Muscle of leg (tissue), 16 donors: Measurements from ENCODE around the gene KAT14. TPM values are rescaled to one million over a fixed set of nuclear protein-coding genes. Genes with fewer than 3 reads are reported as not detected.
"Not testable (repeated sequence)": the region's sequence is repeated elsewhere in the genome, so short reads cannot be mapped to it uniquely, and the experiment has no call there.

Source experiments
- DNase-seq: peaks from one replicate; pipeline ENCODE4 v3.0.0; 2013
- H3K27ac ChIP-seq: one replicate; pipeline ENCODE4 v1.5.1; 2013; ENCODE audit warnings: mild to moderate bottlenecking, low read length, control low read depth
- H3K27me3 ChIP-seq: one replicate; pipeline ENCODE4 v1.6.1; 2013; ENCODE audit warnings: low read length; ENCODE audit not compliant: control insufficient read depth, insufficient read depth
- H3K36me3 ChIP-seq: one replicate; pipeline ENCODE4 v1.6.1; 2013; ENCODE audit warnings: low read length; ENCODE audit not compliant: control insufficient read depth, insufficient read depth
- H3K4me1 ChIP-seq: one replicate; pipeline ENCODE4 v1.6.1; 2013; ENCODE audit warnings: low read length; ENCODE audit not compliant: control insufficient read depth, insufficient read depth
- H3K4me3 ChIP-seq: one replicate; pipeline ENCODE4 v1.5.1; 2013; ENCODE audit warnings: low read length, control low read depth
- H3K9me3 ChIP-seq: replicated peaks from 2 replicates; pipeline ENCODE4 v1.6.1; 2013; ENCODE audit warnings: low read depth, low read length; ENCODE audit not compliant: control insufficient read depth
- WGBS: methylation state at CpG from one replicate; pipeline ENCODE4 v1.1.5; 2013; ENCODE audit warnings: missing lambda C conversion rate; ENCODE audit not compliant: insufficient coverage; 5-methylcytosine and 5-hydroxymethylcytosine counted together
- long read RNA-seq, 11 donors: transcript quantifications; one replicate each; lab custom pipeline, GENCODE V29; 2026
- polyA plus RNA-seq, 8 donors: library from polyadenylated mRNA; unstranded; fragments of 120-200 nt; gene quantifications; one replicate each; pipeline versions ENCODE4 v1.2.1 to v1.2.3, GENCODE V29; 2013; ENCODE audit warnings: inconsistent platforms in 1 of 8, low replicate concordance in 1 of 8; ENCODE audit not compliant: insufficient read length in 8 of 8, insufficient read depth in 1 of 8
- total RNA-seq: library from RNA; stranded (reverse); fragments of 120-200 nt; gene quantifications from one replicate; pipeline ENCODE4 v1.2.4, GENCODE V29; 2013

The KAT14 gene
- total RNA-seq (15.6 TPM), polyA plus RNA-seq (10 to 100 TPM; 17.3 to 20.6 (median 19.2) TPM)
- long read RNA-seq, donor 1, result 0 reads
- long read RNA-seq, donor 2, result 0 reads
- long read RNA-seq, donor 3, result 0 reads
- long read RNA-seq, donor 4, result 0 reads
- long read RNA-seq, donor 5, partial matches to known transcripts, result 0 of 4 reads
- long read RNA-seq, donor 5, other reads (novel, unspliced or antisense), result 0 of 4 reads
- long read RNA-seq, donor 6, result 0 reads
- long read RNA-seq, donor 7, result 0 reads
- long read RNA-seq, donor 8, partial matches to known transcripts, result 0 of 1 reads
- long read RNA-seq, donor 8, other reads (novel, unspliced or antisense), result 0 of 1 reads
- long read RNA-seq, donor 9, partial matches to known transcripts, result 0 of 3 reads
- long read RNA-seq, donor 9, other reads (novel, unspliced or antisense), result 0 of 3 reads
- long read RNA-seq, donor 10, partial matches to known transcripts, result 0 of 1 reads
- long read RNA-seq, donor 10, other reads (novel, unspliced or antisense), result 0 of 1 reads
- long read RNA-seq, donor 11, partial matches to known transcripts, result 0 of 1 reads
- long read RNA-seq, donor 11, other reads (novel, unspliced or antisense), result 0 of 1 reads

- Histone ChIP-seq H3K9me3 (no peaks in the 10 kb centered on the region), H3K4me3 (peak within 1 kb of the TSS; percentile 94), H3K27me3 (no peaks in the 10 kb centered on the region), H3K4me1 (peaks cover 8% of the 10 kb centered on the region), H3K27ac (peak within 1 kb of the TSS; percentile 86), H3K36me3 (peaks cover 4% of the 10 kb centered on the region)
- WGBS, result under 1% methylated on average over 79 of the region's 87 CpGs
- peak; percentile 98 for DNase-seq
Observed at GRCh38 chr20:18137412-18138265, at the start of gene KAT14, which contains the start of gene PET117. Gene KAT14 (plus strand): TSS chr20:18137863. CDS start chr20:18142661, 4,798 bp downstream. Gene PET117 (plus strand): TSS chr20:18137863. CDS start chr20:18137956, 93 bp downstream.

DNA sequence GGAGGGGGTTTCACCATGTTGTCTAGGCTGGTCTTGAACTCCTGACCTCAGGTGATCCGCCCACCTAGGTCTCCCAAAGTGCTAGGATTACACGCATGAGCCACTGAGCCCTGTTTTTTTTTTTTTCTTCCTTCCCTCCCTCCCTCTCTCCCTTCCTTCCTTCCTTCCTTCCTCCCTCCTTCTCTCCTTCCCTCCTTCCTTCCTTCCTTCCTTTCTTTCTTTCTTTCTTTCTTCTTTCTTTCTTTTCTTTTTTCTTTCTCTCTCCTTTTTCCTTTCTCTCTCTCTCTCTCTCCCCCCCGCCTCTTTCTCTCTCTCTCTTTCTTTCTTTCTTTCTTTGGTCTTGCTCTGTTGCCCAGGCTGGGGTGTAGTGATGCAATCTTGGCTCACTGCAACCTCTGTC is 49.4 kb upstream of the KAT14 start:
- not testable (repeated sequence) for DNase-seq, H3K4me3 ChIP-seq, H3K36me3 ChIP-seq, H3K27ac ChIP-seq, H3K9me3 ChIP-seq, H3K27me3 ChIP-seq, H3K4me1 ChIP-seq
- WGBS, result 82% methylated on average over 2 of the region's 3 CpGs

DNA sequence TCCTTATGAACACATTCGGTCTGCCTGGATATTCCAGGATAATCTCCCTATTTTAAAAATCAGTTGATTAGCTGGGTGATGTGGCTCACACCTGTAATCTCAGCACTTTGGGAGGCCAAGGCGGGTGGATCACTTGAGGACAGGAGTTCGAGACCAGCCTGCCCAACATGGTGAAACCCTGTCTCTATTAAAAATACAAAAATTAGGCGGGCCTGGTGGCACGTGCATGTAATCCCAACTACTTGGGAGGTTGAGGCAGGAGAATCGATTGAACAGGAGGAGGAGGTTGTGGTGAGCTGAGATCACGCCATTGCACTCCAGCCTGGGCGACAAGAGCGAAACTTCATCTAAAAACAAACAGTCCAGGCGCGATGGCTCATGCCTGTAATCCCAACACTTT is 48.8 kb upstream of the KAT14 start:
- H3K4me3 ChIP-seq, H3K9me3 ChIP-seq, H3K27me3 ChIP-seq, H3K36me3 ChIP-seq, H3K4me1 ChIP-seq, DNase-seq, H3K27ac ChIP-seq: not testable (repeated sequence)
- WGBS, result 80% methylated on average over 1 of the region's 11 CpGs

DNA sequence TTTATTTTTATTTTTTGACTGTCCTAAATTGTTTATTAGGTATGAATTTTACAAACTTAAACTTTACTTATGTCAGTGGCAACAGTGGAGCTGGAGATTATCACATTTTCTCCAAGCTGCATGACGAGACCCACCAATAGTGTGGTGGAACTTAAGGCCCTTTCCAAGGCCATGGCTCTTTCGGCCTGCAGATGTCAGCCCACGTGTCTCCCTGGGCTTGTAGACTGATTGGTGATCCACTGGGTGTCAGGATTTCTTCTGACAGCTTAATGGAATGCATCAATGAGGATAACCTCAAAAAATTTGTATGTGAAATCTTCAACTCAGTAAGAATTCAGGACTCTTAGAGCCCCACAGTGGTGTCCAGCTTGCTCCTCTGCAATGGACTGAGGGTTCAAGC is 47.6 kb upstream of the KAT14 start:
- Histone ChIP-seq H3K36me3 (no peaks in the 10 kb centered on the region), H3K4me1 (no peaks in the 10 kb centered on the region), H3K9me3 (no peaks in the 10 kb centered on the region), H3K27ac (no peak overlapping the region), H3K27me3 (no peaks in the 10 kb centered on the region), H3K4me3 (no peak overlapping the region)
- WGBS, result 38% methylated on average over 3 of the region's 3 CpGs
- no peak for DNase-seq

DNA sequence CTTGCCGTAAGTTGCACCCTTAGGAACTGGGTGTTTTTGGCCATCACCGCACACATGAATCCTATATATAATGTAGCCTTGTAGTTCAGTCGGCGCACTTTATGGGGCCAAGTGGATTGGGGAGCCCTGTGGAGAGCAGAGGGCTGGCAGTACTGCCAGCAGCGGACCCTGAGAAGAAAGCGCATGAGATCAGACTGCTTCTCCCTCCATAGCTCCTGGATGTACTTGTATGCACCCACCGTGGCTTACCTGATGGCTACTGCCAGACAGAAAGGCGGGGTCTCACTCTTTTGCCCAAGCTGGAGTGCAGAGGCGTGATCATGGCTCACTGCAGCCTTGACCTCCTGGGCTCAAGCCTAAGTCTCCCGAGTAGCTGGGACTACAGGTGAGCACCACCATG is 47.2 kb upstream of the KAT14 start:
- H3K27ac ChIP-seq, result no peak overlapping the region
- no peaks in the 10 kb centered on the region for H3K4me1 ChIP-seq
- H3K9me3 ChIP-seq, result no peaks in the 10 kb centered on the region
- DNase-seq, result no peak
- no peak overlapping the region for H3K4me3 ChIP-seq
- no peaks in the 10 kb centered on the region for H3K27me3 ChIP-seq
- WGBS, result 92% methylated on average over 4 of the region's 10 CpGs
- no peaks in the 10 kb centered on the region for H3K36me3 ChIP-seq

- Histone ChIP-seq H3K27ac (no peak overlapping the region), H3K36me3 (no peaks in the 10 kb centered on the region), H3K27me3 (no peaks in the 10 kb centered on the region), H3K4me3 (no peak overlapping the region), H3K9me3 (no peaks in the 10 kb centered on the region), H3K4me1 (no peaks in the 10 kb centered on the region)
- 83% methylated on average over 1 of the region's 7 CpGs for WGBS
- no peak for DNase-seq
Observed at GRCh38 chr20:18091623-18092022, 46.0 kb upstream of the KAT14 start.

DNA sequence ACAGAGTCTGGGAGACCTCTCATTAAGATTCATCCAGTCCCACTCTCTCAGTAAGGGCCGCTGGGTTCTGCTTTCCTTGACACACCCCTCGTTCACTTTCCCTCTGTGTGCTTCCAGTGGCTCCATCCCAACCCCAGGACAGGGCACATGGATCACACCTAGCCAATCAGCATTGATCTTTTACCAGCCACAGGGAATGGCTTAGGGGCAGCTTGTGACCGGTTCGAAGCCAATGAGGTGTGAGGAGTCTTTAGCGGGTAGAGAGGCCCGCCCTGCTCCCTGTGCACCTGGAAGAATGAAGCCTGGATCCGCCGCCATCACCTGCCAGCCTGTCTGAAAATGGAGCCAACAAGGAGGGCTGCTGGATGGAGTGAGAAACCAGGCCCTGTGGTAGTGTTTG is 44.8 kb upstream of the KAT14 start:
- H3K4me1 ChIP-seq, result no peaks in the 10 kb centered on the region
- H3K9me3 ChIP-seq, result no peaks in the 10 kb centered on the region
- H3K27me3 ChIP-seq, result no peaks in the 10 kb centered on the region
- H3K36me3 ChIP-seq, result no peaks in the 10 kb centered on the region
- no peak overlapping the region for H3K27ac ChIP-seq
- no peak overlapping the region for H3K4me3 ChIP-seq
- no peak for DNase-seq
- WGBS, result 81% methylated on average over 7 of the region's 8 CpGs

DNA sequence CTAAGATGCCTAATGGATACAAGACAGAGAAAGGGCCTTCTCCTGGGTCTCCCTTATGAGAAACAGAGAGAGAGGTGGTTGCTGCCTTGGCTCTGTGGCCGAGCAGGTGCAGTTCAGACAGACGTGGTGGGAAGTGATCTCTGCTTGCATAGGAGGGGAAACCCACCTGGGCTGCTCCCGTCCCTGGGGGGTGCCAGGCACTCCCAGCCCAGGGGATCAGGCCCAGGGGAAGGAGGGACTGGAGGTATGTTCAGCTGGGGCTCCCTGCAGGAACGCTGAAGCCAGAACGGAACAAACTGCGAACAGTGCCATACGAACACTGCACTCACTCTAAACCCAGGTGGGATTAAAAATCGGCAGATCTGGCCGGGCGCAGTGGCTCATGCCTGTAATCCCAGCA is 44.3 kb upstream of the KAT14 start:
- 54% methylated on average over 8 of the region's 10 CpGs for WGBS
- H3K36me3 ChIP-seq, result no peaks in the 10 kb centered on the region
- no peaks in the 10 kb centered on the region for H3K9me3 ChIP-seq
- DNase-seq, result no peak
- no peaks in the 10 kb centered on the region for H3K4me1 ChIP-seq
- H3K4me3 ChIP-seq, result no peak overlapping the region
- H3K27ac ChIP-seq, result no peak overlapping the region
- H3K27me3 ChIP-seq, result no peaks in the 10 kb centered on the region

DNA sequence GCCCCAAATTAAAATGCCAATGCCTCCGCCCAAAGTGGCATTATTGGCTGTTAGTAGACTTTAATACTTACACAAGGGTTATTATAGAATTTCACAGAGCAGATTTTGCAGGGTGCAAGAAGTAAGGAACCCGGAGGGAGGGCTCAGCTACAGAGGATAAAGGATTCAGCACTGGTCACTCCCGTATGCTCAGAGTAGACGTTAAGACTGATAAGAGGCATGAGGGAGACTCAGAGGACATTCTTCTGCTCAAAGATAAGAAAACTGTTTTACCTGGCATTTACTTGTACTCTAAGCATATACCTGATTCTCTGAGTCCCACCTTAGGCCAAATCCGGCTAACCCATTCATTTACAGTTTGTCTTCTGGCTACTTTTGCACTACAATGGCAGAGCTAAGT is 43.5 kb upstream of the KAT14 start:
- no peak overlapping the region for H3K4me3 ChIP-seq
- DNase-seq, result no peak
- H3K27ac ChIP-seq, result no peak overlapping the region
- 80% methylated on average over 4 of the region's 5 CpGs for WGBS
- no peaks in the 10 kb centered on the region for H3K9me3 ChIP-seq
- no peaks in the 10 kb centered on the region for H3K27me3 ChIP-seq
- no peaks in the 10 kb centered on the region for H3K4me1 ChIP-seq
- no peaks in the 10 kb centered on the region for H3K36me3 ChIP-seq

- not testable (repeated sequence) for H3K4me1 ChIP-seq, H3K27me3 ChIP-seq, H3K27ac ChIP-seq, H3K9me3 ChIP-seq, DNase-seq, H3K4me3 ChIP-seq, H3K36me3 ChIP-seq
- WGBS, result 98% methylated on average over 6 of the region's 11 CpGs
Observed at GRCh38 chr20:18100569-18100968, 37.1 kb upstream of the KAT14 start.
